OCI-LY1 (cell line): ENCODE results near the gene CDC14B.

Source experiments
- CTCF ChIP-seq: fragments of 200-600 bp; sonication (generic), shearing (Covaris generic); IDR thresholded peaks from 2 replicates; pipeline ENCODE4 v1.5.1; 2017; ENCODE audit warnings: mild to moderate bottlenecking, antibody characterized with exemption, low read length, moderate library complexity, mixed read lengths
- EZH2 ChIP-seq: fragments of 200-600 bp; sonication (generic), shearing (Covaris generic); IDR thresholded peaks from 2 replicates; pipeline ENCODE4 v1.8.0; 2017; ENCODE audit warnings: borderline replicate concordance, mixed run types, mild to moderate bottlenecking, antibody characterized with exemption, low read length, moderate library complexity, mixed read lengths

GRCh38 chr9:96611302-96611701 is 8.3 kb downstream of the CDC14B start:
- TF ChIP-seq CTCF (no peak), EZH2 (no peak)
